K562 (cell line): ENCODE measurements around the gene CSAD. TPM values are rescaled to one million over a fixed set of nuclear protein-coding genes. Genes with fewer than 3 reads are reported as not detected.

Experiments used
- EHMT2 ChIP-seq: fragments of 450-650 bp; IDR thresholded peaks from 2 replicates; pipeline ENCODE4 v1.6.1; 2018; ENCODE audit warnings: antibody characterized with exemption
- HDGF ChIP-seq: fragments of 450-650 bp; IDR thresholded peaks from 2 replicates; pipeline ENCODE4 v1.6.1; 2016
- JUN ChIP-seq, 2 experiments: sonication (generic) in 1 of 2; formaldehyde crosslinking in 1 of 2; IDR thresholded peaks; 2 replicates each; pipeline versions ENCODE4 v1.6.1 to v1.8.0; 2012 to 2022; ENCODE audit warnings: borderline replicate concordance in 2 of 2, mild to moderate bottlenecking in 2 of 2, improper control_type of control experiment in 1 of 2, low read depth in 1 of 2, low read length in 1 of 2, missing genetic modification reagents in 1 of 2
- NR2F6 ChIP-seq: fragments of 450-650 bp; formaldehyde crosslinking; IDR thresholded peaks from 2 replicates; pipeline ENCODE4 v1.4.0; 2020; ENCODE audit warnings: mild to moderate bottlenecking
- RB1 ChIP-seq: fragments of 450-650 bp; IDR thresholded peaks from 2 replicates; pipeline ENCODE4 v1.6.1; 2017; ENCODE audit warnings: low read depth, mild to moderate bottlenecking
- RBM17 ChIP-seq: fragments of 200-400 bp; formaldehyde crosslinking; IDR thresholded peaks from 2 replicates; pipeline ENCODE4 v1.6.1; 2017; ENCODE audit warnings: low read depth, mild to moderate bottlenecking, low read length, borderline replicate concordance
- SIRT6 ChIP-seq: IDR thresholded peaks from one replicate; pipeline ENCODE4 v1.6.1; 2012; ENCODE audit warnings: low read depth, mild to moderate bottlenecking, control low read depth, inconsistent platforms, low read length, moderate library complexity
- TSC22D4 ChIP-seq: fragments of 450-650 bp; IDR thresholded peaks from 2 replicates; pipeline ENCODE4 v1.6.1; 2016; ENCODE audit warnings: missing genetic modification characterization, missing biosample characterization, control low read depth
- ZNF324 ChIP-seq: fragments of 250-450 bp; sonication (Bioruptor Pico); IDR thresholded peaks from 2 replicates; pipeline ENCODE4 v1.4.0; 2020; ENCODE audit warnings: mild to moderate bottlenecking
- polyA plus RNA-seq, 8 experiments: library from polyadenylated mRNA; depleted of rRNA in 4 of 8; stranded (reverse) in 5 of 8; unstranded in 3 of 8; fragments of >200 nt; fragmentation: Nextera tagmentation in 2 of 8; fragmentation: Illumina TruSeq in 1 of 8; extraction: Ambion mirVana in 2 of 8; extraction: Trizol in 1 of 8; gene quantifications; 2 replicates each; pipeline versions ENCODE4 v1.2.1 to v1.2.3, GENCODE V29; 2011 to 2014; ENCODE audit warnings: inconsistent platforms in 1 of 8, missing spikeins in 1 of 8
- total RNA-seq, 7 experiments: library from RNA; depleted of rRNA in 6 of 7; stranded (reverse); fragments of >200 nt in 6 of 7; fragmentation: Illumina TruSeq in 2 of 7; extraction: Trizol in 2 of 7; gene quantifications; 2 replicates each; pipeline versions ENCODE4 v1.2.1 to v1.2.3, GENCODE V29; 2011 to 2021; ENCODE audit warnings: low replicate concordance in 1 of 7
- TF ChIP-seq, protein P1 (sequence below): fragments of 450-650 bp; IDR thresholded peaks from 2 replicates; pipeline ENCODE4 v1.6.1; 2016; ENCODE audit warnings: mild to moderate bottlenecking, moderate library complexity

CSAD gene
- total and polyA plus RNA-seq, 9 of the 15 experiments (the other 6 are each of a cell fraction or from before 2014, with no cell fraction given), result 1.8 to 19.6 (median 8.1) TPM

DNA sequence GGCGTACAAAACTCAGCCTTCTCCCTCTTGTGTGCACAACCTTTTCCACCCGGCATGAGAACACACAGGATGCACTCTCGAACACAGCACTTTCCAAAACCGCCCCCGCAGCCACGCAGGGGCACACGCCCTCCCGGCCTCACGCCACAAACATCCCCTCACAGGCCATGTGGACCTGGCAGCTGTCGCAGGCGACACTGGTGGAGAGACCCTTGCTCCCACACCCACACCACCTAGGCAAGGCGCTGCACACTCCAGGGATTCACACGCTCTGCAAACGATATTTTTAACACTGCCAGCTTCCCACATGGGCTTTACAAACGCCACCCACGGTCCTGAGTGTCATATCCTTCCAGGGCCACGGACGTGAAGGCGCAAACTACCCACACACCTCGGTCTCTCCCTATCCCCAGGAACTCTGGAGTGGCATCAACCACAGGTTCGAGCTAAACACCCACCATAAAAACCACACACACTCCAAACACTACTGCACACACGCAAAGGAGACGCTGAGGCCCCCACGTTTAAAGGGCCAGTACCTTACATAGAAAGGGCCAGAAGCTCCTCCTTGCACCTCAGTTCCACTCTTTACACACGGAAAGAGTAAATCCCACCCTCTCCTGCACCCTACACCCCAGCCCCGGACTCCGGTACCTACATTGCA is 38.7 kb upstream of the CSAD start (continued):
- TF ChIP-seq TSC22D4 (tag), result no peak
- TF ChIP-seq NR2F6, result no peak
- TF ChIP-seq HDGF, result no peak; the same call in 1 of the 2 replicates
- TF ChIP-seq SIRT6, result no peak
- no peak for TF ChIP-seq EHMT2
- TF ChIP-seq, protein P1, sequence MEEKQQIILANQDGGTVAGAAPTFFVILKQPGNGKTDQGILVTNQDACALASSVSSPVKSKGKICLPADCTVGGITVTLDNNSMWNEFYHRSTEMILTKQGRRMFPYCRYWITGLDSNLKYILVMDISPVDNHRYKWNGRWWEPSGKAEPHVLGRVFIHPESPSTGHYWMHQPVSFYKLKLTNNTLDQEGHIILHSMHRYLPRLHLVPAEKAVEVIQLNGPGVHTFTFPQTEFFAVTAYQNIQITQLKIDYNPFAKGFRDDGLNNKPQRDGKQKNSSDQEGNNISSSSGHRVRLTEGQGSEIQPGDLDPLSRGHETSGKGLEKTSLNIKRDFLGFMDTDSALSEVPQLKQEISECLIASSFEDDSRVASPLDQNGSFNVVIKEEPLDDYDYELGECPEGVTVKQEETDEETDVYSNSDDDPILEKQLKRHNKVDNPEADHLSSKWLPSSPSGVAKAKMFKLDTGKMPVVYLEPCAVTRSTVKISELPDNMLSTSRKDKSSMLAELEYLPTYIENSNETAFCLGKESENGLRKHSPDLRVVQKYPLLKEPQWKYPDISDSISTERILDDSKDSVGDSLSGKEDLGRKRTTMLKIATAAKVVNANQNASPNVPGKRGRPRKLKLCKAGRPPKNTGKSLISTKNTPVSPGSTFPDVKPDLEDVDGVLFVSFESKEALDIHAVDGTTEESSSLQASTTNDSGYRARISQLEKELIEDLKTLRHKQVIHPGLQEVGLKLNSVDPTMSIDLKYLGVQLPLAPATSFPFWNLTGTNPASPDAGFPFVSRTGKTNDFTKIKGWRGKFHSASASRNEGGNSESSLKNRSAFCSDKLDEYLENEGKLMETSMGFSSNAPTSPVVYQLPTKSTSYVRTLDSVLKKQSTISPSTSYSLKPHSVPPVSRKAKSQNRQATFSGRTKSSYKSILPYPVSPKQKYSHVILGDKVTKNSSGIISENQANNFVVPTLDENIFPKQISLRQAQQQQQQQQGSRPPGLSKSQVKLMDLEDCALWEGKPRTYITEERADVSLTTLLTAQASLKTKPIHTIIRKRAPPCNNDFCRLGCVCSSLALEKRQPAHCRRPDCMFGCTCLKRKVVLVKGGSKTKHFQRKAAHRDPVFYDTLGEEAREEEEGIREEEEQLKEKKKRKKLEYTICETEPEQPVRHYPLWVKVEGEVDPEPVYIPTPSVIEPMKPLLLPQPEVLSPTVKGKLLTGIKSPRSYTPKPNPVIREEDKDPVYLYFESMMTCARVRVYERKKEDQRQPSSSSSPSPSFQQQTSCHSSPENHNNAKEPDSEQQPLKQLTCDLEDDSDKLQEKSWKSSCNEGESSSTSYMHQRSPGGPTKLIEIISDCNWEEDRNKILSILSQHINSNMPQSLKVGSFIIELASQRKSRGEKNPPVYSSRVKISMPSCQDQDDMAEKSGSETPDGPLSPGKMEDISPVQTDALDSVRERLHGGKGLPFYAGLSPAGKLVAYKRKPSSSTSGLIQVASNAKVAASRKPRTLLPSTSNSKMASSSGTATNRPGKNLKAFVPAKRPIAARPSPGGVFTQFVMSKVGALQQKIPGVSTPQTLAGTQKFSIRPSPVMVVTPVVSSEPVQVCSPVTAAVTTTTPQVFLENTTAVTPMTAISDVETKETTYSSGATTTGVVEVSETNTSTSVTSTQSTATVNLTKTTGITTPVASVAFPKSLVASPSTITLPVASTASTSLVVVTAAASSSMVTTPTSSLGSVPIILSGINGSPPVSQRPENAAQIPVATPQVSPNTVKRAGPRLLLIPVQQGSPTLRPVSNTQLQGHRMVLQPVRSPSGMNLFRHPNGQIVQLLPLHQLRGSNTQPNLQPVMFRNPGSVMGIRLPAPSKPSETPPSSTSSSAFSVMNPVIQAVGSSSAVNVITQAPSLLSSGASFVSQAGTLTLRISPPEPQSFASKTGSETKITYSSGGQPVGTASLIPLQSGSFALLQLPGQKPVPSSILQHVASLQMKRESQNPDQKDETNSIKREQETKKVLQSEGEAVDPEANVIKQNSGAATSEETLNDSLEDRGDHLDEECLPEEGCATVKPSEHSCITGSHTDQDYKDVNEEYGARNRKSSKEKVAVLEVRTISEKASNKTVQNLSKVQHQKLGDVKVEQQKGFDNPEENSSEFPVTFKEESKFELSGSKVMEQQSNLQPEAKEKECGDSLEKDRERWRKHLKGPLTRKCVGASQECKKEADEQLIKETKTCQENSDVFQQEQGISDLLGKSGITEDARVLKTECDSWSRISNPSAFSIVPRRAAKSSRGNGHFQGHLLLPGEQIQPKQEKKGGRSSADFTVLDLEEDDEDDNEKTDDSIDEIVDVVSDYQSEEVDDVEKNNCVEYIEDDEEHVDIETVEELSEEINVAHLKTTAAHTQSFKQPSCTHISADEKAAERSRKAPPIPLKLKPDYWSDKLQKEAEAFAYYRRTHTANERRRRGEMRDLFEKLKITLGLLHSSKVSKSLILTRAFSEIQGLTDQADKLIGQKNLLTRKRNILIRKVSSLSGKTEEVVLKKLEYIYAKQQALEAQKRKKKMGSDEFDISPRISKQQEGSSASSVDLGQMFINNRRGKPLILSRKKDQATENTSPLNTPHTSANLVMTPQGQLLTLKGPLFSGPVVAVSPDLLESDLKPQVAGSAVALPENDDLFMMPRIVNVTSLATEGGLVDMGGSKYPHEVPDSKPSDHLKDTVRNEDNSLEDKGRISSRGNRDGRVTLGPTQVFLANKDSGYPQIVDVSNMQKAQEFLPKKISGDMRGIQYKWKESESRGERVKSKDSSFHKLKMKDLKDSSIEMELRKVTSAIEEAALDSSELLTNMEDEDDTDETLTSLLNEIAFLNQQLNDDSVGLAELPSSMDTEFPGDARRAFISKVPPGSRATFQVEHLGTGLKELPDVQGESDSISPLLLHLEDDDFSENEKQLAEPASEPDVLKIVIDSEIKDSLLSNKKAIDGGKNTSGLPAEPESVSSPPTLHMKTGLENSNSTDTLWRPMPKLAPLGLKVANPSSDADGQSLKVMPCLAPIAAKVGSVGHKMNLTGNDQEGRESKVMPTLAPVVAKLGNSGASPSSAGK, result peak; percentile 72
- no peak for TF ChIP-seq RBM17
- peak; percentile 27; the same call in 1 of the 2 replicates for TF ChIP-seq RB1
- TF ChIP-seq ZNF324 (CRISPR knock-in tag), result no peak
- TF ChIP-seq JUN (IDR thresholded peaks at IDR 0.05; ENCODE audit: borderline replicate concordance, low read depth, low read length), result no peak
- no peak for TF ChIP-seq JUN (CRISPR knock-in tag; IDR thresholded peaks at IDR 0.05; ENCODE audit: borderline replicate concordance)
